OCI-LY3 (cell line): Measurements from ENCODE around the gene GPR160.

Experiments
- H2AFZ ChIP-seq: fragments of 200-600, 300-600 bp; shearing (Covaris generic); 2 replicates; pipeline ENCODE4 v1.6.0; 2014; ENCODE audit warnings: antibody characterized with exemption, low read depth, low read length
- H3K27ac ChIP-seq: fragments of 200-600, 300-600 bp; sonication (generic); 2 replicates; pipeline ENCODE4 v1.5.1; 2014; ENCODE audit warnings: mild to moderate bottlenecking, low read length, moderate library complexity, mixed read lengths
- H3K27me3 ChIP-seq: fragments of 200-600, 300-600 bp; sonication (generic); 2 replicates; pipeline ENCODE4 v1.6.1; 2014; ENCODE audit warnings: low read depth, low read length, mixed read lengths
- H3K36me3 ChIP-seq: fragments of 200-600, 300-600 bp; sonication (generic); replicated peaks from 2 replicates; pipeline ENCODE3; 2014; ENCODE audit warnings: low read depth, low read length, mixed read lengths
- H3K4me1 ChIP-seq: fragments of 300-600, 200-600 bp; sonication (generic); 2 replicates; pipeline ENCODE4 v1.6.1; 2014; ENCODE audit warnings: low read length, mixed read lengths
- H3K4me2 ChIP-seq: fragments of 200-600, 300-600 bp; sonication (generic); 2 replicates; pipeline ENCODE4 v1.6.1; 2014; ENCODE audit warnings: low read length, mixed read lengths
- H3K4me3 ChIP-seq: fragments of 300-600, 200-600 bp; sonication (generic); 2 replicates; pipeline ENCODE4 v1.5.1; 2014; ENCODE audit warnings: antibody characterized with exemption, mild to moderate bottlenecking, low read length, moderate library complexity
- H3K79me2 ChIP-seq: fragments of 300-600, 200-600 bp; shearing (Covaris generic); 2 replicates; pipeline ENCODE4 v1.6.1; 2014; ENCODE audit warnings: mild to moderate bottlenecking, low read length, mixed read lengths
- H3K9ac ChIP-seq: fragments of 300-600, 200-600 bp; shearing (Covaris generic); 2 replicates; pipeline ENCODE4 v1.6.0; 2014; ENCODE audit warnings: mild to moderate bottlenecking, low read length, moderate library complexity
- H3K9me3 ChIP-seq: fragments of 200-600, 300-600 bp; shearing (Covaris generic); 2 replicates; pipeline ENCODE4 v1.6.1; 2014; ENCODE audit warnings: low read length, mixed read lengths; ENCODE audit not compliant: insufficient read depth
- H4K20me1 ChIP-seq: fragments of 200-600, 300-600 bp; sonication (generic); 2 replicates; pipeline ENCODE4 v1.6.1; 2016; ENCODE audit warnings: low read length, mixed read lengths; ENCODE audit not compliant: insufficient read depth
- CTCF ChIP-seq: fragments of 200-600, 300-600 bp; sonication (generic); IDR thresholded peaks from 2 replicates; pipeline ENCODE4 v1.5.1; 2014; ENCODE audit warnings: antibody characterized with exemption, low read length, low read depth
- EZH2phosphoT487 ChIP-seq: fragments of 200-600 bp; shearing (Covaris generic); IDR thresholded peaks from 2 replicates; pipeline ENCODE4 v1.6.1; 2018; ENCODE audit warnings: antibody characterized with exemption, mixed run types, low read depth

GPR160 gene

GRCh38 chr3:170000051-170000450, 37.7 kb upstream of the GPR160 start:
- H4K20me1 ChIP-seq = peaks cover 6% of the 10 kb centered on the region; the same call in 1 of the 2 replicates
- H2AFZ ChIP-seq = no peak overlapping the region
- H3K4me3 ChIP-seq = no peak overlapping the region
- peaks cover 5% of the 10 kb centered on the region; the same call in 1 of the 2 replicates for H3K27me3 ChIP-seq
- TF ChIP-seq CTCF (no peak), EZH2phosphoT487 (no peak)
- no peaks in the 10 kb centered on the region for H3K79me2 ChIP-seq
- H3K9ac ChIP-seq = no peak overlapping the region
- no peak overlapping the region for H3K27ac ChIP-seq
- H3K36me3 ChIP-seq = peaks cover 20% of the 10 kb centered on the region
- H3K4me1 ChIP-seq = peaks cover 25% of the 10 kb centered on the region
- no peak overlapping the region for H3K4me2 ChIP-seq
- no peaks in the 10 kb centered on the region for H3K9me3 ChIP-seq

DNA sequence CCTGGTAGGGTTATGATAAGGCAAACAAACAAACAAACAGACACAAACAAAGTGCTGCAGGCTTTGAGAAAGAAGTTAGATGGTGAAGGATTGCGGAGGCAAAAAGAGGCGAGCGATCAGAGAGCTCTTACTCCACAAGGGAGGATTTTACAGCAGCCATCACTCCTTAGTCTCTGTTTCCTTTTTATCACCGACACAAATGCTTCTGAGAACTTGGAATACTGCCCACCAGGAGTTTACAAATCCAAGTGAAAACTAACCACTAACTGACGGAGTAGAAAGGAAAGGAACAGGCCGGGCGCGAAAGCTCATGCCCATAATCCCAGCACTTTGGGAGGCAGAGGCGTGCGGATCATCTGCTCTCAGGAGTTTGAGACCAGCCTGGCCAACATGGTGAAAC, 35.6 kb upstream of the GPR160 start:
- no peak overlapping the region for H2AFZ ChIP-seq
- H3K4me1 ChIP-seq = peaks cover 24% of the 10 kb centered on the region
- H4K20me1 ChIP-seq = peaks cover 6% of the 10 kb centered on the region; the same call in 1 of the 2 replicates
- H3K9ac ChIP-seq = no peak overlapping the region
- H3K27me3 ChIP-seq = peaks cover 5% of the 10 kb centered on the region; the same call in 1 of the 2 replicates
- TF ChIP-seq CTCF (no peak), EZH2phosphoT487 (no peak)
- no peaks in the 10 kb centered on the region for H3K9me3 ChIP-seq
- H3K27ac ChIP-seq = no peak overlapping the region
- no peaks in the 10 kb centered on the region for H3K79me2 ChIP-seq
- H3K36me3 ChIP-seq = peaks cover 9% of the 10 kb centered on the region
- no peak overlapping the region for H3K4me2 ChIP-seq
- H3K4me3 ChIP-seq = no peak overlapping the region

GRCh38 chr3:170002879-170003278, 34.9 kb upstream of the GPR160 start:
- Histone ChIP-seq H3K4me2 (no peak overlapping the region), H3K9ac (no peak overlapping the region), H3K27me3 (peaks cover 5% of the 10 kb centered on the region; the same call in 1 of the 2 replicates), H3K9me3 (no peaks in the 10 kb centered on the region), H3K4me3 (no peak overlapping the region), H2AFZ (no peak overlapping the region), H4K20me1 (peaks cover 6% of the 10 kb centered on the region; the same call in 1 of the 2 replicates), H3K36me3 (peaks cover 7% of the 10 kb centered on the region), H3K79me2 (no peaks in the 10 kb centered on the region), H3K4me1 (peaks cover 25% of the 10 kb centered on the region), H3K27ac (no peak overlapping the region)
- no peak for TF ChIP-seq EZH2phosphoT487
- TF ChIP-seq CTCF = no peak

GRCh38 chr3:170003881-170004356, 33.9 kb upstream of the GPR160 start:
- Histone ChIP-seq H4K20me1 (peaks cover 3% of the 10 kb centered on the region; the same call in 1 of the 2 replicates), H3K4me3 (no peak overlapping the region), H3K27ac (no peak overlapping the region), H3K9ac (no peak overlapping the region), H3K4me2 (no peak overlapping the region), H3K9me3 (no peaks in the 10 kb centered on the region), H3K79me2 (no peaks in the 10 kb centered on the region), H3K27me3 (peaks cover 12% of the 10 kb centered on the region), H3K36me3 (peaks cover 6% of the 10 kb centered on the region), H3K4me1 (peaks cover 19% of the 10 kb centered on the region), H2AFZ (no peak overlapping the region)
- TF ChIP-seq CTCF = no peak
- no peak for TF ChIP-seq EZH2phosphoT487
